NCI-H1694 (cell line): ENCODE results near the gene OSGEP.
A peak's percentile ranks its signal among the peaks of the same experiment; 100 is the strongest.

ENCODE experiments used
- DNase-seq: peaks from one replicate; lab custom pipeline; 2025; lab: John Stamatoyannopoulos, UW

Gene OSGEP

DNA sequence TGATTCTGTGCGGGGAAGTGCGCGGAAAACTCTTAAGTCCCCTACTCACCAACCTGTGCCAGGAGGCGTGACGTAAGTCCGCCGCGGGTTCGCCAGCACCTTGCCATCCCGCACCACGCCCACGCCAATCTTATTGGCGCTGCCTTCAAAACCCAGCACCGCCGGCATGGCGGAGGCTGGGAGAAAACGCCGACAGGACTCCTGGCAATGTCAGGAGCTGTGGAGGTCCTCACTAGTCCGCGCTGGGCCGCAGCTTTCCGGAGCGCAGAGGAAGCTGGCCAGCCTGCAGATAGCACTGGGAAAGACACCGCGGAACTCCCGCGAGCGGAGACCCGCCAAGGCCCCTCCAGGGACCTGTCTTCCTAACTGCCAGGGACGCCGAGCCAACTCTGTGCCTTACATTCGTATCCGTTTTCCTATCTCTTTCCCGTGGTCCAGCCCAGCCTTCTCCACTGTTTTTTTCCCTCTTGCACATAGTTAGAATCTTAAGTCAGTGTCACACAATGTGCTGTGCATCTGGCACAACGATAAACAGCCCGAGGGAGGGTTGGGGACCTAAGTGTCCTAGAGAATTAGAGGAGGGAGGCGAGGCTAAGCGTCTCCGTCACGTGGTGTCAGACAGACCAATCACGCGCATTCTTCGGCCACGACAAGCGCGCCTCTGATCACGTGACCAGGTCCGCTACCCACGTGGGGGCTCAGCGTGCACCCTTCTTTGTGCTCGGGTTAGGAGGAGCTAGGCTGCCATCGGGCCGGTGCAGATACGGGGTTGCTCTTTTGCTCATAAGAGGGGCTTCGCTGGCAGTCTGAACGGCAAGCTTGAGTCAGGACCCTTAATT is at the start of gene OSGEP, which contains the start of gene APEX1:
Gene OSGEP, minus strand, starts transcription at position 297 of the 839 bp plus-strand sequence. Its CDS starts 129 bp downstream, at position 168.
Gene APEX1, plus strand, starts transcription at position 711 of the 839 bp plus-strand sequence. CDS start 420 bp downstream, outside the sequence.
- DNase-seq = peak; percentile 99

DNA sequence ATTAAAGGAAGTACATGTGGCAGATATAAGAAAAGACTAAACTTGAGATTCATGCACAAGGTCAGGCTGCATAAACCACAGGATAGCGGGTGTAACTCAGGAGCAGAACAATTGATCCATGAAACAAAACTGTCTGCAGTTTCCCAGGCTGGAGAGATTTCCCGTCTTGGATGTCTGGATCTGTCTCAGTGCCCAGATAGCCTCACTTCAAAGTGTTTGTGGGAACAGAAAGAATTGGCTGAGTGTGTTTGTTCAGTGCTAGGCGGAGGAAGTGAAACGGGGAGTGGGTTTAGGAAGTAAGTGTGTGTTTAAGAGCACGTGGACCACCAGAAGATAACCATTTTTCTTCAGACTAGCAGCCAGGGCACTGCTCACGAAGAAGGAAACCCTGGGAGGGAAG is 49.3 kb upstream of the OSGEP start:
- DNase-seq = no peak

DNA sequence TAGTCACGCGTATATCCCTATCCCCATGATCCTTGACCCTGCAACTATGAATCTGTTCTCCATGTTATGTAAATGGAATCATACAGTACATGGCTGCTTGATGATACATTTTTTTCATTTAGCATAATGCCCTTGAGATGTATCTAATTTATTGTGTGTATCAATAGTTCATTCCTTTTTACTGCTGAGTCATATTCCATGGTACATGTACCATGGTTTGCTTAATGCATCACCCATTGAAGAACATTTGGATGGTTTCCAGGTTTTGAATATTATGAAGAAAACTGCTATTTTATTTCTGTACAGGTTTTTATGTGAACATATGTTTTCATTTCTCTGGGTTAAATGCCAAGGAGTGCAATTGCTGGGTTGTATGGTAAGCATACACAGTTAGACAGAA is 46.7 kb upstream of the OSGEP start:
- DNase-seq = no peak

GRCh38 chr14:20499881-20500280 is 45.3 kb upstream of the OSGEP start:
- no peak for DNase-seq

DNA sequence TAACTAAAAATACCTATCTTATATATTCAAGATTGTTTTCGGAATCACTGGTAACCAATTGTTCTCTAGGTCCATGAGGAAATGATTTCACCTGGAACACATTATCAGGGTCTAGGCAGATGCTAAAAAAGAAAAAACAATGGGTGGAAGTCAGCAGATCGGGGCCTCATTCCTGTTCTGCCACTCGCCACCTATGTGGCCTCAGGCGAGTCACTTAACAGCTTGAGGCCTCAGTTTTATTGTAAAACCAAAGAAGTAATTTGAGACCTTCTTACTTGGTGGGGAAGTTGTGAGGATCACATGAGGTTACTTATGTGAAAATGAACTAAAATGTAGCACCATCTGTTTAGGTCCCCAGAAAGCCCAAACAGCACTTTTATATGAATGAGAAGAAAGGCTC is 44.5 kb upstream of the OSGEP start:
- no peak for DNase-seq

GRCh38 chr14:20498622-20499021 is 44.0 kb upstream of the OSGEP start:
- no peak for DNase-seq

GRCh38 chr14:20494935-20495766 is 40.5 kb upstream of the OSGEP start:
- no peak for DNase-seq

DNA sequence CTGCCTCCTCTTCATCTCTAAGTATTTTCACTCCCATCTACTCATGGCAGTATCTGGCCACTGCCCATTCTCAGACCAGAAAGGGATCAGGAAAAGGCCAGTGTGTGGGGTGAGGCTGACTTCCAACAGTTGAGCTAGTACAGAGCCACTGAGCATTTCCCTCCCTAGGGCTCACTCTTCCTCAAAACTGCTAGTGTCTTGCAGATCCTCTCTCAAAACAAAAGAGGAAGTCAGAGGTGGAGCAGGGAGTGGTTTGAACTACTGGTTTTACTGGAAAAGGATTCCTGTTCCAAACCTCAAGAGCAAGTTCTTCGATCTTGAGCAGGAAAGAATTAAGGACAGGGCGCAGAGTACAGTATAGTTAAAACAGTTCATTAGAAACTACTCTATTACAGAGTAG is 39.0 kb upstream of the OSGEP start:
- no peak for DNase-seq

GRCh38 chr14:20492486-20492885 is 37.9 kb upstream of the OSGEP start:
- no peak for DNase-seq

- no peak for DNase-seq
These were observed 36.0 kb upstream of the OSGEP start for GRCh38 chr14:20490563-20490962.

DNA sequence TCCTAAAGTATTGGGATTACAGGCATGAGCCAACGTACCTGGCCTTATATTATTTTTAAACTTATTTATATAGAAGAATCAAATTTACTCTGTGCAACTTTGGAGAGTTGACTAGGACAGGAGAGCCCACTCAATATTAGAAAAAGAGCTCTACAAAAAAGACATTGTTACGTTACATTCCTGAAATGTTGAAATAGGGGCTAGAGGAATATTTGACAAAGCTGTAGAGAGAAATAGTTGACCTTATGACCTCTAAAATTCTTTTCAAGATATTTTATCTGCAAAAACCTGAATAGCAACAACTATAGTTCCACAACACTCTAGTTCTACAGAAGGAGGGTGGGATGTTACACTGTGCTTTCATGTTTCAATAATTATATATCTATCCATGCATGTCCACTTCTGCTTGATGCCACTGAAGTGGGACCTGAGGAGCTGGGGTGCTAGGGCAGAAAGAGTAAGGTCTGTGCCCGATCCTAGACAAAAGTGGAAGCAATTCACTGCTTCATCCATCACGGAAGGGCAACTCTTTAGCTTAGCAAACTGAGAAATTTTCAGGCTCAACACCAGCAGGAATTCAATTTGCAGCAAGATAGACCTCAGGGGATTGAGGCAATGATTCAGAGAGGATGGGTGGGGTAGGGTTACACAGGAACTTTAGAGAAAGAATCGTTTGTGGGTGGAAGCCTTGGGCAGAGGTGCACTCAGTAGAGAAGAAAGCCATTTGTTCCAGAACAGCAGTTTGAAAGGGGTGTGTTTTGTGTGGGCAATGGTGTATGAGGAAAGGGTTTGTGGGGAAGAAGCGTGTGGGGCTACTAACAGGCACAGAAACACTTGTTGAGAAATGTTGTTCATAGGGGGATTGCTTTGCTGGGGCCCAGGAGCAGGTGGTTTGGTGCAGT is 34.7 kb upstream of the OSGEP start:
- DNase-seq = no peak

DNA sequence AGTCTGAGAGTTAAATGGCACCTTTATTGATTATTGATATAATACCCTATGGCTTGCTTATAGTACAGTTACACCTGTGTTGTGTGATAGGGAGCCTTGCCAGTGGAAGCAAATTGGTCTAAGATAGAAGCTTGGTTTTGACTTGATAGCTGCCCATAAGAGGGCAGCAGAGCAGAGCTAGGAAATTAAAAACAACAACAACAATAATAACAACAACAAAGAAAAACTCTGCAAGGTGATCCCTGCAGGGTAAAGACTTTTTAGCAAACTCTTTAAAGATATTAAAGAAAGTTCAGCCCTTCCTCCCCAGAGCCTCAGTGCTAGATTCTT is 32.7 kb upstream of the OSGEP start:
- no peak for DNase-seq

DNA sequence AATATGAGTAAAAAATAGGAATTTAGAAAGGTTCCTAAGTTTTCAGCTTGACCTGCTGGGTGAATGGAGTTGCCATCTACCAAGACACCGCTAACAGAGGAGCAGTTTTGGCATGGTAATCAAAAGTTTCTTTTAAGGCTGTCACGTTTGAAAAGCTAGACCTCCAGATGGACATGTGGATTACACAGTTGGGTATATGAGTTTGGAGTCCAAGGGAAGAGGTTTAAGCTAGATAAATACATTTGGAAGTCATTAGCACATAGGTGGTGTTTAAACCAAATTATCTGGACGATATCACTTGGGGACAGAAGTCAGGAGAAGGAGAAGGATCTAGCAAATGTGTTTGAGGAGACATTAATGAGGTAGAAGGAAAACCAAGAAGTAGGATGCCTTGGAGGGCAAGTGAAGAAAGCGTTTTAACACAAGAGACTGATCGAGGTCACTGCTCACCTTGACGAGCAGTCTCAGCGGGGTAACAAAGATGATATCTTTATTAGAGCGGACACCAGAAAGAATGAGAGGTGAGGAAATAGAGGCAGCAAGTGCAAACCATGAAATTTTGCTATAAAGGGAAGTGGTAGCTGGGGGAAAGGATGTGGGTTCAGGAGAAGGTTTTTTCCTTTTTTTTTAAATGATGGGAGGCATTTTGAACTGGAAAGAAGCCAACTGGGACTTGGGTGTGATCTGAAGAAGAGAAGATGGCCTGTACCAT is 32.2 kb upstream of the OSGEP start:
- no peak for DNase-seq

DNA sequence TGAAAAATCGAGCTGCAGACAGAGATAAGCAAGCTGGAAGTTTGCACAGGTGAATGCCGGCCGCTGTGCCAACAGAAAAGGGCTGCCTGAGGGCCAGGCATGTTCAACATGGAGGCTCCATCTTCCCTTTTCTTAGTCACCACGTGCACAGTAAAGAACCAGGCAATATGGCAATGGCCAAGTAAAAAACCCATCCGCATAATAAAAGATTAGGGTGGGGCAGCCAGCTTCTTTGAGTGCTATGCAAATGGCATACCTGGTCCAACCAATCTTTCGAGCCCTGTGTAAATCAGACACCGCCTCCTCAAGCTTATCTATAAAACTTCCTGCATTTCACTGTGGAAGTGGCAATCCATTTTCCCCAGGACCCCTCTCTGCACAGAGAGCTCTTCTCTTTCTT is 31.3 kb upstream of the OSGEP start:
- no peak for DNase-seq

- DNase-seq = no peak
These were observed 27.8 kb upstream of the OSGEP start for GRCh38 chr14:20482382-20482781.

- no peak for DNase-seq
These were observed 24.3 kb upstream of the OSGEP start for GRCh38 chr14:20478894-20479293.

GRCh38 chr14:20477211-20477876 is 22.7 kb upstream of the OSGEP start:
- no peak for DNase-seq

DNA sequence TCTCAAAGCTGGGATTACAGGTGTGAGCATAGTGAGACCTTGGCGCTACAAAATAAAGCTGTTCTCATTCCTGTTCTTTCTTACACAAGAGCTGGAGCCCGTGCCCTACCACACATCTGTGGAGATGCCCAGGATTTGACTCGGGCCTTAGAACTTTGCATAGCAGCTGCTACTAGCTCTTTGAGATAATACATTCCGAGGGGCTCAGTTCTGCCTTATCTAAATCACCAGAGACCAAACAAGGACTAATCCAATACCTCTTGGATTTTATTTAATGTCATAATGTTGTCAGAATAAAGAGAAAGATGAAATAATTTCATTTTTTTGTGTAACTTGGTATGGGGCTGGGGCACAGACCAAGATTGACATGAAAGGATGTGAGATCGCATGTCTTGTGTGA is 22.2 kb upstream of the OSGEP start:
- DNase-seq = no peak

DNA sequence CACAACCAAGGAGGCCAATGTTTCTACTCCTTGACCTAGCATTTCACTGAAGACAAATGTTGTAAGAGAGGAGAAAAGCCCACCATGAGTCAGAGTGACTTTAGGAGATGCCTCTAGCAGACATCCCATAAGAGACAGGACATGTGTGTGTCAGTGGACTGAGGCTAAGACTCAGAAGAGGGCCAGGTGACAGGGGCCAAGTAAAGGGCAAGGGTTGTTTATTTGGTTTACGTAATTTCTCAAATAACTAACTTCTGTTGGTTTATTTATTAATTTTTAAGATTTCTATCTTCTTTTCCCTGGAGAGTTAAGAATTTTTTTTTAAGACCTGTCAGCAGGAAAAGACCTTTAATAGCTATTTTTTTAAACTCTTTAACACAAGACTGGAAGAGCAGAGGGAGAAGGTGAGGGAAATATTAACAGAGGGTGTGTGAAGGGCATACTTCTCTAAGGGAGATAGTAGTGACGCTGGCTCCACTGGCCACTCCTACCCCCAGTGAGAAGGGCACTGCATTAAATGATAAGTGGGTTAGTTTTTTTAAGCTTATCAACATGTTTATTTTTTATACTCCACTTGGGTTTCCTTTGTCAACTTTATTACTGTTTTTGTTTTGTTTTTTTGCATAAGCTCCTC is 18.0 kb upstream of the OSGEP start:
- DNase-seq = no peak

- no peak for DNase-seq
These were observed 15.9 kb upstream of the OSGEP start for GRCh38 chr14:20470603-20470901.
